ENCODE data around the gene PRDX2. TPM values are rescaled to one million over a fixed set of nuclear protein-coding genes. Genes with fewer than 3 reads are reported as not detected.

Gene PRDX2
- total and polyA plus RNA-seq, 2 of the 4 experiments (the other 2 are of a cell fraction), result 371 to 378 TPM

DNA sequence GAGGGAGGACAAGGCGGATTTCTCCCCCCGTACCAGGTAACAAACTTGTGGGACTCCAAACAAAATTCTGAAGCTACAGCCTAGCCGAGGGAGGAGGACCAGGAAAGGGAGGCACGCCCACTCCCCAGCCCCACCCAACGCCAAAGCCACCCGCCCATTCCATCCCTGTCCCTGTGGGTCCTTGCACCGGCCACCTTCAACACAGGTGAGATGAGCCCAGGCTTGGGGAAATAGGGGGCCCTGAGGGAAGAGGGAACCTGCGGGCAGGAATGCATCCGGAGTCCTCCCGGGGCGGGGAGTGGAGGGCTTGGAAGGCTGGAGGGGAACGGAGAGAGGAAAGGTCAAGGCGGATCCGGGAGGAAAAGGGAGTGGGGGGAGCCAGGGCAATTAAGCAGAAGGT, 50.0 kb downstream of the PRDX2 start, which contains the start of gene BEST2:
Gene BEST2, plus strand, starts transcription at position 157 of the 400 bp plus-strand sequence. CDS start 802 bp downstream, outside the sequence.
- no peak for ATAC-seq (ENCODE audit: low read depth)
- dilution Hi-C loops (cut with HindIII; ENCODE audit: low sequenced_read_pairs, unreplicated experiment), result no loop called here
- POLR2A ChIA-PET (ENCODE audit: unreplicated experiment), result no interaction called here

More for the DNA sequence above, 50.0 kb downstream of the PRDX2 start, which contains the start of gene BEST2:
- CTCF ChIA-PET, result no interaction called here
- peaks cover 3% of the 10 kb centered on the region; the same call in 1 of the 2 replicates for H3K4me1 ChIP-seq (ENCODE audit: control insufficient read depth, insufficient read depth, low read length)
- in situ Hi-C loops (cut with MboI; ENCODE audit: low sequenced_read_pairs), result no loop called here
- H4K5ac ChIP-seq (ENCODE audit: low read depth, low read length), result no peak within 1 kb of the TSS
- peak within 1 kb of the TSS; percentile 80 for H2AK9ac ChIP-seq (replicated peaks; ENCODE audit: low read depth, low read length, poor library complexity)
- H3K23ac ChIP-seq (ENCODE audit: low read depth, low read length), result no peak within 1 kb of the TSS
- peaks cover 10% of the 10 kb centered on the region for H3K36me3 ChIP-seq (ENCODE audit: control insufficient read depth, insufficient read depth, low read length)
- H4K91ac ChIP-seq (ENCODE audit: insufficient read depth, low read depth, low read length), result no peak within 1 kb of the TSS
- no TSS peak for BruUV-seq (replicated peaks)
- TF ChIP-seq CTCF (conservative IDR thresholded peaks at IDR 0.05; ENCODE audit: low read depth, low read length), result no peak
- TF ChIP-seq BHLHE40 (IDR thresholded peaks at IDR 0.05; ENCODE audit: low read depth, low read length), result no peak
- TF ChIP-seq, protein P1, sequence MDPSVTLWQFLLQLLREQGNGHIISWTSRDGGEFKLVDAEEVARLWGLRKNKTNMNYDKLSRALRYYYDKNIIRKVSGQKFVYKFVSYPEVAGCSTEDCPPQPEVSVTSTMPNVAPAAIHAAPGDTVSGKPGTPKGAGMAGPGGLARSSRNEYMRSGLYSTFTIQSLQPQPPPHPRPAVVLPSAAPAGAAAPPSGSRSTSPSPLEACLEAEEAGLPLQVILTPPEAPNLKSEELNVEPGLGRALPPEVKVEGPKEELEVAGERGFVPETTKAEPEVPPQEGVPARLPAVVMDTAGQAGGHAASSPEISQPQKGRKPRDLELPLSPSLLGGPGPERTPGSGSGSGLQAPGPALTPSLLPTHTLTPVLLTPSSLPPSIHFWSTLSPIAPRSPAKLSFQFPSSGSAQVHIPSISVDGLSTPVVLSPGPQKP (IDR thresholded peaks at IDR 0.05; ENCODE audit: borderline replicate concordance, low read depth, low read length), result no peak
- TF ChIP-seq MXI1 (IDR thresholded peaks at IDR 0.05; ENCODE audit: borderline replicate concordance, low read depth, low read length), result no peak
- TF ChIP-seq SMC3 (IDR thresholded peaks at IDR 0.05; ENCODE audit: low read depth, low read length), result no peak
- no peak for TF ChIP-seq CEBPB (IDR thresholded peaks at IDR 0.05; ENCODE audit: low read depth, low read length)
- no peak for TF ChIP-seq FOS (IDR thresholded peaks at IDR 0.05; ENCODE audit: low read depth, low read length)
- TF ChIP-seq RCOR1 (IDR thresholded peaks at IDR 0.05; ENCODE audit: insufficient replicate concordance, low read length), result no peak
- no peak for TF ChIP-seq MAZ (IDR thresholded peaks at IDR 0.05; ENCODE audit: borderline replicate concordance, low read depth, low read length)
- no peak for TF ChIP-seq CHD1 (IDR thresholded peaks at IDR 0.05; ENCODE audit: low read depth, low read length)
- TF ChIP-seq USF2 (IDR thresholded peaks at IDR 0.05; ENCODE audit: low read depth, low read length), result no peak
- TF ChIP-seq RFX5 (IDR thresholded peaks at IDR 0.05; ENCODE audit: low read depth, low read length), result no peak
- H3K14ac ChIP-seq (replicated peaks; ENCODE audit: low read depth, low read length), result no peak within 1 kb of the TSS
- intact Hi-C loops (cut with micrococcal nuclease), result no loop called here
- no peak within 1 kb of the TSS for H3K4ac ChIP-seq (ENCODE audit: low read depth, low read length)
- peaks cover 5% of the 10 kb centered on the region; the same call in 1 of the 2 replicates for H3K9me3 ChIP-seq (ENCODE audit: control insufficient read depth, insufficient read depth, low read length)
- H3K9me1 ChIP-seq (ENCODE audit: insufficient read depth, low read length), result no peaks in the 10 kb centered on the region
- H3K4me3 ChIP-seq (ENCODE audit: insufficient read depth, low read depth, low read length), result no peak within 1 kb of the TSS
- no peak within 1 kb of the TSS for H3K56ac ChIP-seq (ENCODE audit: extremely low read depth, insufficient read depth, low read length)
- no peak within 1 kb of the TSS for H2BK20ac ChIP-seq (ENCODE audit: low read depth, low read length)
- no peak within 1 kb of the TSS for H3K4me2 ChIP-seq (ENCODE audit: low read depth, low read length)
- H2BK120ac ChIP-seq (ENCODE audit: low read depth, low read length), result no peak within 1 kb of the TSS
- H3K9ac ChIP-seq (ENCODE audit: low read depth, low read length), result no peak within 1 kb of the TSS
- H2BK15ac ChIP-seq (ENCODE audit: low read depth, low read length), result no peak within 1 kb of the TSS
- 40% methylated on average over 1 of the region's 14 CpGs; no CpG with 5 or more reads in 1 of the 2 experiments for WGBS, 2 experiments (ENCODE audit: extremely low coverage in 2 of 2, insufficient read length in 1 of 2)
- H3K27me3 ChIP-seq (ENCODE audit: control insufficient read depth, insufficient read depth, low read length), result peaks cover 26% of the 10 kb centered on the region
- H3K27ac ChIP-seq (ENCODE audit: insufficient read depth, low read length), result no peak within 1 kb of the TSS
- H2AFZ ChIP-seq (replicated peaks; ENCODE audit: low read length, poor library complexity), result no peak within 1 kb of the TSS
- H3K79me1 ChIP-seq (ENCODE audit: low read depth in 1 of 2, low read length in 2 of 2), result no peaks in the 10 kb centered on the region; a peak in 1 of 4 replicates
- H4K20me1 ChIP-seq (ENCODE audit: insufficient read depth, low read length), result no peaks in the 10 kb centered on the region
- no peak for DNase-seq
- no peak within 1 kb of the TSS for H4K8ac ChIP-seq (ENCODE audit: low read depth in 2 of 2, low read length in 2 of 2)
- H2BK5ac ChIP-seq (ENCODE audit: low read depth, low read length, poor library complexity, severe bottlenecking), result no peak within 1 kb of the TSS
- H2AK5ac ChIP-seq (ENCODE audit: low read depth, low read length), result no peak within 1 kb of the TSS; the same call in 1 of the 2 replicates
- no peak within 1 kb of the TSS for H3K18ac ChIP-seq (ENCODE audit: low read depth, low read length)
